ENCODE measurements around the gene TMEM52. TPM values are rescaled to one million over a fixed set of nuclear protein-coding genes. Genes with fewer than 3 reads are reported as not detected.

TMEM52 gene
- total and polyA plus RNA-seq, 3 experiments from 2014 or later, result 0.32 to 1.4 (median 0.94) TPM

DNA sequence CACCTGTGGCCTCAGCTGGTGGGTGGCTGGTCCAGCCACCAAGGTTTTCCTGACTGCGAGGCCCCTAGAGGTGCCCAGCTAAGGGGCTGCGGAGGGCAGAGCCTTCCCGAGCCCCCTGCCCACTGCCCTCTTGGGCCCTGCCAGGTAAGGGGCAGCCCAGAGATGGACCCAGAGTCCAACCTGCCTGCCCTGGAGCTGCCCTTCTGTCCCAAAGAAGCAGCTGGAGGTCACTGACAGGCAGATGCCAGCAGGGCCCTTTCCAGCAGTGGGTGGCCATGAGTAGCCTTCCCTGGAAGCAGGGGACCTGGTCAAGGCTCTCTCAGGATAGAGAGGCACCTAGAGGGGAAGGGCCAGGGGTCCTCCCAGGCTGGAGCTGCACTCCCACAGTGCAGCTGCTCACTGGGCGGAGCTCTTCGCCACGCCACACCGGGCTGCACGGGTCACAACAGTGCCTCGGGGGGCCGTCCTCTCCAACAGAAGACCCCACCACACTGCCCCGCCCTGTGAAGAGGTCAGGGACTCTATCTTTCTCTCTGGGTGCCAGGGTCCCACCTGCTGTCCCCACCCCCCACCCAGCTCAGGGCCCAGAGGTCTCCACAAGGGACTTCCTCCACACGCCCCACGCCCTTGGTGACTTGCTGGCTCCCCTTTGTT, 17.3 kb downstream of the TMEM52 start:
- Mint-ChIP-seq H3K4me3 (no peak overlapping the region), H3K9me3 (peaks cover 0 to 1% (median 0%) of the 10 kb centered on the region in 5 donors), H3K4me1 (peaks cover 4 to 6% (median 6%) of the 10 kb centered on the region in 3 donors), H3K27me3 (peaks cover 4 to 5% of the 10 kb centered on the region in 2 donors), H3K36me3 (no peaks in the 10 kb centered on the region), H3K27ac (no peak overlapping the region)
- Histone ChIP-seq H3K9me3 (ENCODE audit: low read length) (no peaks in the 10 kb centered on the region), H3K36me3 (ENCODE audit: insufficient read depth, low read length) (no peaks in the 10 kb centered on the region), H3K27ac (ENCODE audit: low read depth, low read length) (no peak overlapping the region), H3K4me3 (ENCODE audit: low read length) (no peak overlapping the region), H3K4me1 (ENCODE audit: insufficient read depth, low read length) (peaks cover 7% of the 10 kb centered on the region), H3K27me3 (ENCODE audit: insufficient read depth, low read length, poor library complexity, severe bottlenecking) (no peaks in the 10 kb centered on the region)
- CTCF ChIA-PET, result interaction anchor here (1.6 kb wide), 1 partner anchor 10 kb away, joined by 6 read pairs; no protein-coding TSS in a partner anchor
- peak in 1 of 5 donors; percentile 35 for DNase-seq
- POLR2A ChIA-PET, result interaction anchor here (0.7 kb wide), 1 partner anchor 285 kb away, joined by 4 read pairs; no protein-coding TSS in a partner anchor

DNA sequence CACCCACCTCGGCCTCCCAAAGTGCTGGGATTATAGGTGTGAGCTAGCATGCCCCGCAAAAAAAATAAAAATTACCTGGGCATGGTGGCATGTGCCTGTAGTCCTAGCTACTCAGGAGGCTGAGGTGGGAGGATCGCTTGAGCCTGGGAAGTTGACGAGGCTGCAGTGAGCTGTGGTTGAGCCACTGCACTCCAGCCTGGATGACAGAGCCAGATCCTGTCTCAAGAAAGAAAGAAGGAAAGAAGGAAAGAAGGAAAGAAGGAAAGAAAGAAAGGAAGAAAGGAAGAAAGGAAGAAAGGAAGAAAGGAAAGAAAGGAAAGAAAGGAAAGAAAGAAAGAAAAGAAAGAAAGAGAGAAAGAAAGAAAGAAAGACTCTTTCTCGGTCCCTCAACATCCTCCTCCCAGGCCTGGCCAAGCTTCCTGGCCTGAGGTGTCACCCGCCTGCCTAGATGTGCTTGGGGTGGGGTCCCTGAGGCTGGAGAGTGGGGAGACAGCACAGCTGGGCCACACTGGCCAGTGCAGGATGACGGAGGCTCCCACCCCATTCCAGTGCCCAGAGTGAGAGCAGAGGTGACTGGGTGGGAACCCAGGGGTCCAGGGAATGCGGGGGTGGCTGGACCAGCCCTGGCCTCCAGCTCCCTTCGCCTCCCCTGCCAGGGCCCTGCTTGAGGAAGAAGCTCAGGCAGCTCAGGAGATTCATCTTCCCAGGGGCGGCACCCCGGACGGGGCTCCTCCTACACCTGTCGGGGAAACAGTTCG, 18.0 kb downstream of the TMEM52 start:
- ChIA-PET POLR2A (no interaction called here), CTCF (interaction anchor here (1.6 to 1.7 kb wide), 2 partner anchors 9 to 143 kb away, joined by 4 to 6 read pairs; no protein-coding TSS in a partner anchor)
- Mint-ChIP-seq H3K27ac (no peak overlapping the region), H3K4me3 (no peak overlapping the region), H3K36me3 (no peaks in the 10 kb centered on the region), H3K27me3 (peaks cover 5 to 6% of the 10 kb centered on the region in 2 donors), H3K9me3 (peaks cover 0 to 1% (median 0%) of the 10 kb centered on the region in 5 donors), H3K4me1 (peaks cover under 1 to 2% (median 1%) of the 10 kb centered on the region in 3 donors)
- Histone ChIP-seq H3K27me3 (ENCODE audit: insufficient read depth, low read length, poor library complexity, severe bottlenecking) (no peaks in the 10 kb centered on the region), H3K9me3 (ENCODE audit: low read length) (no peaks in the 10 kb centered on the region), H3K27ac (ENCODE audit: low read depth, low read length) (no peak overlapping the region), H3K4me3 (ENCODE audit: low read length) (no peak overlapping the region), H3K4me1 (ENCODE audit: insufficient read depth, low read length) (peaks cover 7% of the 10 kb centered on the region), H3K36me3 (ENCODE audit: insufficient read depth, low read length) (no peaks in the 10 kb centered on the region)
- DNase-seq, result peak in 1 of 5 donors; percentile 11

DNA sequence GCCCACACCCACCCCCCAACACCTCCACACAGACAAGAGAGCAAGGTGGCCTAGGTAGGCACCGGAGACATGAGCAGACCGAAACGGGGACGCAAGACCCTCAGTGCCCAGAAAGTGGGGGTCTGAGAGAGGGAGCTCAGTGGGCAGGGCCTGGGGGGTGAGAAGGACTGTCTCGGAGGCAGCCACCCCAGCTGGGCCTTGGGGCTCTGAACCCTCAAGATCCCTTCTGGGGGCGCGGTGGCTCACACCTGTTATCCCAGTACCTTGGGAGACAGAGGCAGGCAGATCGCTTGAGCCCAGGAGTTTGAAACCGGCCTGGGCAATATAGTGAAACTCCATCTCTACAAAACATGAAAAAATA, 19.1 kb downstream of the TMEM52 start:
- H3K9me3 ChIP-seq (ENCODE audit: low read length), result no peaks in the 10 kb centered on the region
- POLR2A ChIA-PET, result no interaction called here
- no peaks in the 10 kb centered on the region for H3K27me3 ChIP-seq (ENCODE audit: insufficient read depth, low read length, poor library complexity, severe bottlenecking)
- Mint-ChIP-seq H3K4me1 (peaks cover 2 to 8% (median 3%) of the 10 kb centered on the region in 3 donors), H3K27me3 (peaks cover 5 to 13% of the 10 kb centered on the region in 2 donors), H3K27ac (no peak overlapping the region), H3K36me3 (no peaks in the 10 kb centered on the region), H3K9me3 (peaks cover 0 to 1% (median 0%) of the 10 kb centered on the region in 5 donors), H3K4me3 (no peak overlapping the region)
- H3K4me3 ChIP-seq (ENCODE audit: low read length), result no peak overlapping the region
- H3K36me3 ChIP-seq (ENCODE audit: insufficient read depth, low read length), result no peaks in the 10 kb centered on the region
- H3K27ac ChIP-seq (ENCODE audit: low read depth, low read length), result no peak overlapping the region
- no peak for DNase-seq
- peaks cover 14% of the 10 kb centered on the region for H3K4me1 ChIP-seq (ENCODE audit: insufficient read depth, low read length)
- CTCF ChIA-PET, result interaction anchor here (1.7 to 3.1 kb wide), 2 partner anchors 9 to 145 kb away, joined by 4 to 18 read pairs; no protein-coding TSS in a partner anchor

DNA sequence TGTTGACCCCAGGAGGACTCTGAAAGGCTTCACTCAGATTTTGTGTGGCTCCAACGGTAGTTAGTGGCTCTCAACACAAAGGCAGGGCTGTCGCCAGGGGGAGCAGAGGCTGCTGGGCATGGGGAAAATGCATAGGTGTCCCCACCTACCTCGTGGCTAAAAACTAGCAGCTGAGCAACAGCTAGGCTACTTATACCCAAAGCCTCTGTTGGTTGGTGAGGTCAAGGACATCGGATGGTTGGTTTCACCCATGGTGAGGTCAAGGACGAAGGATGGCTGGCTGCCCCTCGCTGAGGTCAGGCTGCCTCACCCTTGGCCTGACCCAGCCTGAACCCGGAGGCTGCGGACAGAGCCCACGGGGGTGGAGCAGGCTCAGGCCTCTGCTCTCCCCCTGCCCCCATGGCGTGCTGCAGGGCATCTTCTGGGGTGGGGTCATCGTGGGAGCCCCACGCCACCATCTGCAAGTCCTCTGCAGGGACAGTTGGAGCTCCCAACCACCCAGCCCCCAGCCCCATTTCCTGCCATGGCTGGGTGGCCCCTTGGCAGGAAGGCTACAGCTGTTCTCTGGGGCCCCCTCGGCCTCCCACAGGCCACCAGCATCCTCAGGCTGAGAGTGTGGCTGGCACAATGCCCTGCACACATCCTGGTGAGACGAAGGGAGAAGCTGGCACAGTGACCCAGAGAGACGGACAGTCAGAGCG, 19.7 kb downstream of the TMEM52 start:
- peaks cover 0 to 1% (median 0%) of the 10 kb centered on the region in 5 donors for H3K9me3 Mint-ChIP-seq
- H3K27ac ChIP-seq (ENCODE audit: low read depth, low read length), result no peak overlapping the region
- no peaks in the 10 kb centered on the region for H3K36me3 ChIP-seq (ENCODE audit: insufficient read depth, low read length)
- H3K9me3 ChIP-seq (ENCODE audit: low read length), result no peaks in the 10 kb centered on the region
- no peaks in the 10 kb centered on the region for H3K36me3 Mint-ChIP-seq
- H3K4me1 Mint-ChIP-seq, result peaks cover 7 to 13% (median 7%) of the 10 kb centered on the region in 3 donors
- POLR2A ChIA-PET, result interaction anchor here (1.4 kb wide), 1 partner anchor 9 kb away, joined by 4 read pairs; no protein-coding TSS in a partner anchor
- peak in 1 of 5 donors; percentile 34 for DNase-seq
- H3K27me3 ChIP-seq (ENCODE audit: insufficient read depth, low read length, poor library complexity, severe bottlenecking), result no peaks in the 10 kb centered on the region
- H3K4me1 ChIP-seq (ENCODE audit: insufficient read depth, low read length), result peaks cover 19% of the 10 kb centered on the region
- H3K4me3 ChIP-seq (ENCODE audit: low read length), result no peak overlapping the region
- no peak overlapping the region for H3K4me3 Mint-ChIP-seq
- peaks cover 3 to 14% of the 10 kb centered on the region in 2 donors for H3K27me3 Mint-ChIP-seq
- CTCF ChIA-PET, result interaction anchor here (0.8 to 3.1 kb wide), 3 partner anchors 10 to 205 kb away, joined by 3 to 18 read pairs (median 4); no protein-coding TSS in a partner anchor
- no peak overlapping the region for H3K27ac Mint-ChIP-seq

DNA sequence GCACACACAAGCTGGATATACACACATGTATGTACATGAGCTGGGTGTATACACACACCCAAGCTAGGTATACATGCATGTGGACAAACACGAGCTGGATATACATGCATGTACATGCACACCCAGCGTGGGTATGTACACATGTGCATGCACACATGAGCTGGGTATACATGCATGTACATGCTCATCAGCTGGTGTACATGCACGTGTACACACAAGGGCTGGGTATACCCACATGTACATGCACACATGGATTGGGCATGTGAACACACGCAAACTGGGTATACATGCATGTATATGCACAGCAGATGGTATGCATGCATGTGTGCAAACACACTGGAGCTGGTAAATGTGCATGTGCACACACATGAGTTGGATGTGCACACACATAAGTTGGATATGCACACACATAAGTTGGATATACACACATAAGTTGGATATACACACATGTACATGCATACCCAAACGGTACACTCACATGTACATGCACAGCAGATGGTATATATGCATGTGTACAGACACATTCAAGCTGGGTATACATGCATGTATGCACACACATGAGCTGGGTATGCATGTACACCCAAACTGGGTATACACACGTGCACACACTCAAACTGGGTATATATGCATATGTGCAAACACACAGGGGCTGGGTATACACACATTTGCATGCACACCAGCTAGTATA, 20.7 kb downstream of the TMEM52 start:
- Mint-ChIP-seq H3K27ac (peak overlapping the region in 2 of 8 donors; percentile 45 to 54), H3K9me3 (peaks cover 0 to 1% (median 0%) of the 10 kb centered on the region in 5 donors), H3K36me3 (no peaks in the 10 kb centered on the region), H3K27me3 (peaks cover 3 to 14% of the 10 kb centered on the region in 2 donors), H3K4me3 (no peak overlapping the region), H3K4me1 (peaks cover 10 to 23% (median 10%) of the 10 kb centered on the region in 3 donors)
- Histone ChIP-seq H3K4me1 (ENCODE audit: insufficient read depth, low read length) (peaks cover 24% of the 10 kb centered on the region), H3K27me3 (ENCODE audit: insufficient read depth, low read length, poor library complexity, severe bottlenecking) (no peaks in the 10 kb centered on the region), H3K9me3 (ENCODE audit: low read length) (no peaks in the 10 kb centered on the region), H3K36me3 (ENCODE audit: insufficient read depth, low read length) (no peaks in the 10 kb centered on the region), H3K4me3 (ENCODE audit: low read length) (no peak overlapping the region), H3K27ac (ENCODE audit: low read depth, low read length) (no peak overlapping the region)
- no peak for DNase-seq
- ChIA-PET POLR2A (interaction anchor here (1.4 kb wide), 1 partner anchor 10 kb away, joined by 4 read pairs; no protein-coding TSS in a partner anchor), CTCF (interaction anchor here (0.8 to 3.1 kb wide), 2 partner anchors 11 to 204 kb away, joined by 3 to 18 read pairs; no protein-coding TSS in a partner anchor)

DNA sequence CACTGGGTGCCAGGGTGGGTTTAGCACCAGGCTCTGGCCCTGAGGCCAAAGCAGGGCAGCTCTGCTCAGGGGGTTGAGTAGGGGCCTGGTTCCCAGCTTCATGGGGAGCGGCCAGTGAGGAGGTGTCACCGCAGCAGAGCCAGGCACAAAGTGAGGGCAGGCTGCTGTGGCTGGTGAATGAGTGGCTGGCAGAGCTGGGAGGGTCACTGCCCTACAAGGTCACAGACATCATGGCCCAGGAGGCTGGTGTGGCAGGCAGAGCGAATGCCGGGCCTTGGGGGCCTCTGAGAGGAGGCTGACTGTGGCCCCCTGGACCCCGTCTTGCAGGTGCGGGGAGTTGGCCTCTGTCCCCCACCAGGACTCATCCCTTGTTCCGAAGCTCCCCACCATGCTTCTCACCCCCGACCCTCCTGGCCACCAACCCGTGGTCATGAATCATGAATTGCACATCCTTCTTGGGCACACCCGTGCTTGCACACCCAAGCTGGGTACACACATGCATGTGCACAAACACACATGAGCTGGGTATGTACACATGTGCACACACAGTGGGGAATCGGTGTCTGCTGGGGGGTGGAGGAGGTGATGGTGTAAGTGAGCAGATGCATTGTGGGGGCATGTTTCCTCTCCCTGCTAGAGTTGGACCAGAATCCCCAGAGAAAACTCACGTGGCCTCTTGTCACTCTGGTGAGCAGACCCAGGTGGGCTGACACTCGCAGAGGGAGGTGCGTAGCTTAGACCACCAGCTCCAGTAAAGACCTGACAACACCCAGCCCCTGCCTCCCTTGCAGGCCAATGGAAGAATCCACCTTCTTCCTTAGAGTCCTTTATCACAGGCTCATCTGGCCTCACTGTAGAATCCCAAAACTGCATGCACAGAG, 23.4 kb downstream of the TMEM52 start:
- peaks cover 3 to 9% of the 10 kb centered on the region in 2 donors for H3K27me3 Mint-ChIP-seq
- H3K9me3 Mint-ChIP-seq, result no peaks in the 10 kb centered on the region
- peak overlapping the region in 3 of 7 donors; percentile 24 to 69 (median 61) for H3K4me3 Mint-ChIP-seq
- no peak overlapping the region for H3K27ac ChIP-seq (ENCODE audit: low read depth, low read length)
- H3K4me1 ChIP-seq (ENCODE audit: insufficient read depth, low read length), result peaks cover 35% of the 10 kb centered on the region
- peaks cover 20 to 38% (median 25%) of the 10 kb centered on the region in 3 donors for H3K4me1 Mint-ChIP-seq
- no peaks in the 10 kb centered on the region for H3K36me3 ChIP-seq (ENCODE audit: insufficient read depth, low read length)
- no peak for DNase-seq
- H3K36me3 Mint-ChIP-seq, result peaks cover 0 to 5% (median 0%) of the 10 kb centered on the region in 3 donors
- ChIA-PET POLR2A (no interaction called here), CTCF (interaction anchor here (1.4 to 3.1 kb wide), 2 partner anchors 10 to 299 kb away, joined by 3 to 20 read pairs; no protein-coding TSS in a partner anchor)
- H3K27me3 ChIP-seq (ENCODE audit: insufficient read depth, low read length, poor library complexity, severe bottlenecking), result no peaks in the 10 kb centered on the region
- H3K9me3 ChIP-seq (ENCODE audit: low read length), result no peaks in the 10 kb centered on the region
- no peak overlapping the region for H3K4me3 ChIP-seq (ENCODE audit: low read length)
- peak overlapping the region in 1 of 8 donors; percentile 38 for H3K27ac Mint-ChIP-seq

All from CD8-positive, alpha-beta memory T cell (primary cell).